SK-N-SH (cell line): ENCODE results near the gene FZD7. TPM values are rescaled to one million over a fixed set of nuclear protein-coding genes. Genes with fewer than 3 reads are reported as not detected.

ENCODE experiments used
- CTCF ChIA-PET: fragments of 300-600, 350-600 bp; formaldehyde crosslinking; extraction: SDS; loops from one replicate; lab custom pipeline; 2021; lab: Yijun Ruan, JAX
- POLR2A ChIA-PET: fragments of 350-600 bp; sonication (Branson Sonifier 250); formaldehyde crosslinking; extraction: SDS; loops from one replicate; lab custom pipeline; 2020; ENCODE audit warnings: antibody characterized with exemption, inconsistent platforms; lab: Yijun Ruan, JAX
- DNase-seq: peaks from one replicate; pipeline ENCODE4 v3.0.0; 2012
- H2AFZ ChIP-seq: fragments of 200-600 bp; sonication (generic); 2 replicates; pipeline ENCODE4 v1.8.1; 2016; ENCODE audit warnings: antibody characterized with exemption, mild to moderate bottlenecking, low read depth
- H3F3A ChIP-seq: fragments of 200-600 bp; sonication (generic); replicated peaks from 2 replicates; pipeline ENCODE3; 2016; ENCODE audit warnings: antibody characterized with exemption, mild to moderate bottlenecking; ENCODE audit not compliant: insufficient read depth
- H3K27ac ChIP-seq, 2 experiments: fragments of 200-500 bp in 1 of 2; fragments of 200-600 bp in 1 of 2; sonication (Bioruptor generic) in 1 of 2; sonication (generic), shearing (Covaris generic) in 1 of 2; 2 replicates each; pipeline versions ENCODE4 v1.5.1 to v1.6.1; 2014 to 2016; ENCODE audit warnings: low read depth in 2 of 2, inconsistent platforms in 1 of 2, low read length in 1 of 2, mild to moderate bottlenecking in 1 of 2, mixed read lengths in 1 of 2
- H3K27me3 ChIP-seq: fragments of 200-600 bp; sonication (generic), shearing (Covaris generic); 2 replicates; pipeline ENCODE4 v1.6.1; 2016; ENCODE audit warnings: mixed run types; ENCODE audit not compliant: insufficient read depth
- H3K36me3 ChIP-seq, 2 experiments: fragments of 200-500 bp in 1 of 2; fragments of 200-600 bp in 1 of 2; sonication (Bioruptor generic) in 1 of 2; sonication (generic) in 1 of 2; replicated peaks in 1 of 2; 2 replicates each; pipeline versions ENCODE3 to v1.5.1; 2014 to 2016; ENCODE audit warnings: low read length in 1 of 2, mild to moderate bottlenecking in 1 of 2; ENCODE audit not compliant: insufficient read depth in 2 of 2, control insufficient read depth in 1 of 2
- H3K4me1 ChIP-seq, 2 experiments: fragments of 200-500 bp in 1 of 2; fragments of 200-600 bp in 1 of 2; sonication (Bioruptor generic) in 1 of 2; sonication (generic), shearing (Covaris generic) in 1 of 2; 2 replicates each; pipeline versions ENCODE4 v1.5.1 to v1.6.1; 2014 to 2016; ENCODE audit warnings: low read depth in 1 of 2, low read length in 1 of 2, mixed run types in 1 of 2; ENCODE audit not compliant: insufficient read depth in 2 of 2, control insufficient read depth in 1 of 2
- H3K4me2 ChIP-seq: fragments of 200-600 bp; sonication (generic), shearing (Covaris generic); 2 replicates; pipeline ENCODE4 v1.6.1; 2017; ENCODE audit warnings: mixed run types
- H3K4me3 ChIP-seq, 2 experiments: fragments of 200-500 bp in 1 of 2; fragments of 200-600 bp in 1 of 2; sonication (Bioruptor generic) in 1 of 2; sonication (generic), shearing (Covaris generic) in 1 of 2; 2 replicates each; pipeline versions ENCODE4 v1.5.1 to v1.8.1; 2014 to 2016; ENCODE audit warnings: low read depth in 2 of 2, inconsistent platforms in 1 of 2, low read length in 1 of 2, mild to moderate bottlenecking in 1 of 2, mixed read lengths in 1 of 2, moderate library complexity in 1 of 2
- H3K79me2 ChIP-seq: fragments of 200-600 bp; sonication (generic); 2 replicates; pipeline ENCODE4 v1.8.1; 2017; ENCODE audit warnings: mild to moderate bottlenecking; ENCODE audit not compliant: insufficient read depth
- H3K9ac ChIP-seq: fragments of 200-600 bp; sonication (generic); 2 replicates; pipeline ENCODE4 v1.6.1; 2017; ENCODE audit warnings: mixed run types
- H3K9me2 ChIP-seq: fragments of 200-600 bp; sonication (generic); 2 replicates; pipeline ENCODE4 v1.6.1; 2017; ENCODE audit warnings: mixed run types
- H3K9me3 ChIP-seq: fragments of 200-600 bp; sonication (generic); 2 replicates; pipeline ENCODE4 v1.6.1; 2017; ENCODE audit warnings: mixed run types, mild to moderate bottlenecking, moderate library complexity
- H4K20me1 ChIP-seq: fragments of 200-600 bp; sonication (generic); 2 replicates; pipeline ENCODE4 v1.6.1; 2017; ENCODE audit warnings: mild to moderate bottlenecking, mixed run types; ENCODE audit not compliant: insufficient read depth
- EP300 ChIP-seq, 2 experiments: IDR thresholded peaks; 2 replicates each; pipeline versions ENCODE4 v1.4.0 to v1.6.1; 2012; ENCODE audit warnings: borderline replicate concordance in 1 of 2, low read depth in 1 of 2, low read length in 1 of 2
- NFIC ChIP-seq: IDR thresholded peaks from 2 replicates; pipeline ENCODE4 v1.4.0; 2012; ENCODE audit warnings: borderline replicate concordance
- PBX3 ChIP-seq: IDR thresholded peaks from 2 replicates; pipeline ENCODE4; 2012
- POLR2AphosphoS5 ChIP-seq: IDR thresholded peaks from 2 replicates; pipeline ENCODE4 v1.6.1; 2012; ENCODE audit warnings: low read depth, low read length
- RCOR1 ChIP-seq: fragments of 150-350 bp; IDR thresholded peaks from 2 replicates; pipeline ENCODE4 v1.6.1; 2017; ENCODE audit warnings: antibody characterized with exemption, low read length
- REST ChIP-seq: IDR thresholded peaks from 2 replicates; pipeline ENCODE4 v1.6.1; 2012; ENCODE audit warnings: mild to moderate bottlenecking, low read depth, low read length, moderate library complexity
- WGBS: methylation state at CpG from one replicate; pipeline ENCODE4 v1.1.6; 2017; ENCODE audit warnings: low lambda C conversion rate; 5-methylcytosine and 5-hydroxymethylcytosine counted together
- polyA plus RNA-seq, 3 experiments: library from polyadenylated mRNA; depleted of rRNA; stranded (reverse); fragments of >200 nt; gene quantifications; 2 replicates each; pipeline ENCODE4 v1.2.3, GENCODE V29; 2012

FZD7 gene
- polyA plus RNA-seq, 1 of the 3 experiments (the other 2 are of a cell fraction), result 19.7 TPM

GRCh38 chr2:202031246-202031951 is 2.3 kb upstream of the FZD7 start:
- Histone ChIP-seq H3K9me2 (no peaks in the 10 kb centered on the region), H3K4me2 (peak overlapping the region; percentile 88; the same call in 1 of the 2 replicates), H3K4me3 (no peak overlapping the region), H3K9ac (no peak overlapping the region), H3K27me3 (no peaks in the 10 kb centered on the region), H3K79me2 (peaks cover 26% of the 10 kb centered on the region), H3K36me3 (peaks cover 6 to 10% of the 10 kb centered on the region in 2 experiments), H4K20me1 (peaks cover 21% of the 10 kb centered on the region), H3K9me3 (no peaks in the 10 kb centered on the region), H3F3A (peaks cover 21% of the 10 kb centered on the region), H3K4me1 (peaks cover 12 to 18% of the 10 kb centered on the region in 2 experiments; a peak in 2 of 4 replicates), H2AFZ (no peak overlapping the region), H3K27ac (peak overlapping the region in 1 of 2 experiments; percentile 69; a peak in 3 of 4 replicates)
- ChIA-PET CTCF (interaction anchor here (0.8 to 1.5 kb wide), 3 partner anchors 58 to 147 kb away, joined by 3 to 5 read pairs (median 3); no protein-coding TSS in a partner anchor), POLR2A (no interaction called here)
- WGBS, result 54% methylated on average over 4 of the region's 4 CpGs
- no peak for DNase-seq
- TF ChIP-seq REST, result no peak
- TF ChIP-seq PBX3, result peak; percentile 48

- Histone ChIP-seq H3K27me3 (no peaks in the 10 kb centered on the region), H3K36me3 (peaks cover 11 to 18% of the 10 kb centered on the region in 2 experiments), H3K79me2 (peaks cover 41% of the 10 kb centered on the region), H3K9me2 (no peaks in the 10 kb centered on the region), H3K4me3 (peak overlapping the region; percentile 81 to 89), H3K4me2 (peak overlapping the region; percentile 88), H4K20me1 (peaks cover 36% of the 10 kb centered on the region), H3F3A (peaks cover 24% of the 10 kb centered on the region), H3K9me3 (no peaks in the 10 kb centered on the region), H3K9ac (peak overlapping the region; percentile 93), H3K27ac (peak overlapping the region; percentile 92 to 93), H3K4me1 (peaks cover 12 to 27% of the 10 kb centered on the region in 2 experiments; a peak in 2 of 4 replicates), H2AFZ (peak overlapping the region; percentile 94)
- 34% methylated on average over 32 of the region's 42 CpGs for WGBS
- no peak for DNase-seq
- no peak for TF ChIP-seq NFIC
- TF ChIP-seq RCOR1, result no peak
- 0 out of 4 replicates have a peak, but pooled peaks of 1 of the 2 experiments have one; percentile 4 for TF ChIP-seq EP300 (IDR thresholded peaks at IDR 0.05; ENCODE audit: borderline replicate concordance in 1 of 2, low read depth in 1 of 2, low read length in 1 of 2)
- TF ChIP-seq POLR2AphosphoS5, result no peak
- no peak for TF ChIP-seq REST
- POLR2A ChIA-PET, result no interaction called here
- CTCF ChIA-PET, result no interaction called here
These were observed 774 bp upstream of the FZD7 start for GRCh38 chr2:202032846-202033316.
